Activated CD8-positive, alpha-beta memory T cell treated with anti-CD3 and anti-CD28 coated beads for 4 hours (primary cell): ENCODE measurements around the gene PRMT7.

Experiments used
- DNase-seq, 2 donors: peaks; one replicate each; pipeline ENCODE4 v3.0.0-alpha.2; 2020; ENCODE audit warnings: low read depth in 2 of 2

The PRMT7 gene

GRCh38 chr16:68374961-68375660 is 64.3 kb downstream of the PRMT7 start:
- DNase-seq, result no peak

GRCh38 chr16:68375801-68376536 is 65.2 kb downstream of the PRMT7 start:
- DNase-seq, result no peak

- no peak for DNase-seq
Observed at GRCh38 chr16:68376590-68376989, 65.8 kb downstream of the PRMT7 start.

- no peak for DNase-seq
Observed at GRCh38 chr16:68377221-68377620, 66.4 kb downstream of the PRMT7 start.

GRCh38 chr16:68377667-68378393 is 67.0 kb downstream of the PRMT7 start:
- DNase-seq, result no peak

GRCh38 chr16:68378436-68379415 is 67.9 kb downstream of the PRMT7 start:
- DNase-seq, result no peak

- DNase-seq, result no peak
Observed at GRCh38 chr16:68379472-68380347, 68.9 kb downstream of the PRMT7 start.

GRCh38 chr16:68380348-68380670 is 69.5 kb downstream of the PRMT7 start:
- no peak for DNase-seq

GRCh38 chr16:68380676-68381362 is 70.0 kb downstream of the PRMT7 start:
- no peak for DNase-seq

- no peak for DNase-seq
Observed at GRCh38 chr16:68381363-68381724, 70.5 kb downstream of the PRMT7 start.

- DNase-seq, result no peak
Observed at GRCh38 chr16:68382296-68382718, 71.5 kb downstream of the PRMT7 start.

GRCh38 chr16:68383858-68384257 is 73.0 kb downstream of the PRMT7 start:
- no peak for DNase-seq

- DNase-seq, result no peak
Observed at GRCh38 chr16:68384288-68385161, 73.7 kb downstream of the PRMT7 start.

GRCh38 chr16:68385371-68385770 is 74.6 kb downstream of the PRMT7 start:
- DNase-seq, result no peak

- DNase-seq, result no peak
Observed at GRCh38 chr16:68386628-68387027, 75.8 kb downstream of the PRMT7 start.

GRCh38 chr16:68387301-68387700 is 76.5 kb downstream of the PRMT7 start:
- DNase-seq, result no peak

GRCh38 chr16:68388124-68388523 is 77.3 kb downstream of the PRMT7 start:
- no peak for DNase-seq

- DNase-seq, result no peak
Observed at GRCh38 chr16:68389006-68389405, 78.2 kb downstream of the PRMT7 start.

GRCh38 chr16:68389750-68390371 is 79.0 kb downstream of the PRMT7 start:
- no peak for DNase-seq
